Loucy (cell line): ENCODE measurements around the gene PIK3R5.

Source experiments
- CTCF ChIP-seq: fragments of 200-600 bp; sonication (generic); conservative IDR thresholded peaks from 2 replicates; pipeline ENCODE4 v1.5.1; 2014; ENCODE audit warnings: mild to moderate bottlenecking, antibody characterized with exemption, low read length
- EZH2phosphoT487 ChIP-seq: fragments of 200-600 bp; IDR thresholded peaks from 2 replicates; pipeline ENCODE4 v1.6.1; 2018; ENCODE audit warnings: antibody characterized with exemption, mild to moderate bottlenecking, moderate library complexity, borderline replicate concordance

GRCh38 chr17:8889458-8890210, 75.9 kb downstream of the PIK3R5 start:
- TF ChIP-seq CTCF (no peak), EZH2phosphoT487 (no peak)
